Activated naive CD8-positive, alpha-beta T cell treated with anti-CD3 and anti-CD28 coated beads for 36 hours (primary cell): ENCODE results near the gene ID3. TPM values are rescaled to one million over a fixed set of nuclear protein-coding genes. Genes with fewer than 3 reads are reported as not detected.

Source experiments
- DNase-seq: peaks from one replicate; pipeline ENCODE4 v3.0.0; 2021
- H3K27ac Mint-ChIP-seq: one replicate; pipeline ENCODE4 v1.8.0; 2022; ENCODE audit warnings: mild to moderate bottlenecking, moderate library complexity, mixed read lengths
- H3K27me3 Mint-ChIP-seq: one replicate; pipeline ENCODE4 v1.8.0; 2022; ENCODE audit warnings: mild to moderate bottlenecking, mixed read lengths
- H3K36me3 Mint-ChIP-seq: one replicate; pipeline ENCODE4 v1.8.0; 2021; ENCODE audit warnings: mild to moderate bottlenecking, mixed read lengths
- H3K4me1 Mint-ChIP-seq: one replicate; pipeline ENCODE4 v1.8.0; 2021; ENCODE audit warnings: mixed read lengths
- H3K4me3 Mint-ChIP-seq: one replicate; pipeline ENCODE4 v1.8.0; 2022; ENCODE audit warnings: mild to moderate bottlenecking, moderate library complexity, mixed read lengths
- H3K9me3 Mint-ChIP-seq: one replicate; pipeline ENCODE4 v1.8.0; 2022; ENCODE audit warnings: mixed read lengths
- total RNA-seq, 2 experiments: library from RNA; stranded (reverse); gene quantifications; one replicate each; pipeline ENCODE4 v1.2.3, GENCODE V29; 2021

Gene ID3
- total RNA-seq, 2 experiments from 2014 or later: 59.1 to 59.5 TPM

DNA sequence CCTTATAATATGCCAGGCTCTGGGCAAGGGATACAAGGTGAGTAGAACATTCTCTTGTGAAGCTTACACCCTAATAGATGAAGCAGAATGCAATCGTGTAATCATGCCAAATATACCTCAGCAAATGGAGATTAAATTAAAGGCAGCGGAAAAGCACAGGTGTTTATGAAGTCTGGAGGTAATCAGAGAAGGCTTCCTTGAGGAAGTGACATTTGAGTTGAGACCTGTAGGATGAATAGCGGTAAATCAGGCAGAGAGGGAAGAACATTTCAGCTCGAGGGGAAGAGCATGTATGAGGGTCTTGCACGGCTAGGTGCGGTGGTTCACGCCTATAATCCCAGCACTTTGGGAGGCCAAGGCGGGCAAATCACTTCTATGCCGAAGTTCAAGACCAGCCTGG lies 41.7 kb downstream of the ID3 start:
- no peaks in the 10 kb centered on the region for H3K9me3 Mint-ChIP-seq

DNA sequence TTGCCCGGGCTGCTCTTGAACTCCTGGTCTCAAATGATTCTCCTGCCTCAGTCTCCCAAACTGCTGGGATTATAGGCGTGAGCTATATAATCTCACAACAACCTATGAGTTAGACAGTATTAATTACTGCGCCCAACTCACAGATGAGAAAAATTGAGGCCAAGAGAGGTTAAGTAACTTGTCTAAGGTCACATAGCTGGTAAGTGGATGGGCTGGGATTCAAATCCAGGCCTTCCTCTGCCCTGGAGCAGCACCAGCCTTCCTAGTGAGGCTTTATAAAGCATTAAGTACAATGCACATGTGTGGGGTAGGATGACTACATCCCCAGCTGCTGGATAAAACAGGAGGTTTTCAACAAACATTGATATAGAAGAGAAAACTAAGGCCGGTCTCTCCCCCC lies 43.4 kb downstream of the ID3 start:
- Mint-ChIP-seq H3K27ac (no peak overlapping the region), H3K9me3 (no peaks in the 10 kb centered on the region), H3K4me1 (no peaks in the 10 kb centered on the region), H3K4me3 (no peak overlapping the region), H3K36me3 (peaks cover 40% of the 10 kb centered on the region), H3K27me3 (no peaks in the 10 kb centered on the region)
- no peak for DNase-seq

More for the DNA sequence above, 41.7 kb downstream of the ID3 start:
- H3K4me1 Mint-ChIP-seq: peaks cover 2% of the 10 kb centered on the region
- no peak for DNase-seq
- peaks cover 48% of the 10 kb centered on the region for H3K36me3 Mint-ChIP-seq
- no peak overlapping the region for H3K4me3 Mint-ChIP-seq
- no peaks in the 10 kb centered on the region for H3K27me3 Mint-ChIP-seq
- H3K27ac Mint-ChIP-seq: no peak overlapping the region

DNA sequence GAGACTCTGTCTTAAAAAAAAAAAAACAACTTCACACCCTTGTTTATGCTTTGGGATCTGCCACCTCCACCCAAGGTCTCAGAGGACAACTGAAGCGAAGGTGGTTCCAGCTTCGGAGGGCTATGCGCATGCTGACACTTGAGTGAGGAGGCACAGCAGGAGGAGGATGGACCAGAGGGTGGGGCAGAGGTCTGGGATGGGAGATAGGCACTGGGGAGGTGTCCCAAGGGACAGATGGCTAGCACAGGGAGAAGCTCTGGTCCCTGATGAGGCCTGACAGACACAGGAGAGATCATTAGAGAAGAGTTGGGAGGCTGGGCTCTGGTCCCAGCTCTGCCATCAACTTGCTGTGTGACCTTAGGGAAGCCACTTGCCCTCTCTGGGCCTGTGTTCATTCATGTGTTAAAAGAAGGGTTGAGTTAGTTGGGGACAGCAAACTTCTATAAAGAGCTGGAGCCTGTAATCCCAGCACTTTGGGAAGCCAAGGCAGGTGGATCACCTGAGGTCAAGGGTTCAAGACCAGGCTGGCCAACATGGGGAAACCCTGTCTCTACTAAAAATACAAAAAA lies 45.1 kb downstream of the ID3 start:
- Mint-ChIP-seq H3K27ac (no peak overlapping the region), H3K4me1 (no peaks in the 10 kb centered on the region), H3K9me3 (no peaks in the 10 kb centered on the region), H3K36me3 (peaks cover 51% of the 10 kb centered on the region), H3K27me3 (no peaks in the 10 kb centered on the region), H3K4me3 (no peak overlapping the region)
- DNase-seq: no peak

DNA sequence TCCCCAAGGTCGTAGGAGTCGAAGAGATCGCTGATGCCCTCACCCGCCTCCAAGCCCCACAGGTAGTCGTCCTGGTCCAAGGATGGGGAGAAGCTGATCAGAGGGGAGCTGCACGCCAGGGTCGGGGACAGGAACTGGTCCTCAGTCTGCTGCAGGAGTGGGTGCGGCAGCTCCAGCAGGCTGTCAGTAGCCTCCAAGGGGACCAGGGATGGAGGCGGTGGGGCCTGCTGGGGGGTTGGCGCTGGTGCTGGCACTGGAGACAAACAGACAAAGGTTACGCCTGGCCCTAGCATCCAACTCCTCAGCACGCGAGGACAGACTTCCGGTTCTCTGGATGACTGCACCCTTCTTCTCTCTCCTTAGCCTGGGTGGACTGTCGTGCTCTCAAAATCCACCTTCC lies 49.4 kb downstream of the ID3 start:
- Mint-ChIP-seq H3K4me1 (no peaks in the 10 kb centered on the region), H3K27ac (no peak overlapping the region), H3K36me3 (peaks cover 33% of the 10 kb centered on the region), H3K27me3 (no peaks in the 10 kb centered on the region), H3K9me3 (no peaks in the 10 kb centered on the region), H3K4me3 (no peak overlapping the region)
- no peak for DNase-seq

Other genes starting within 250 kb of the ID3 start
- 100 to 1,000 TPM; 207 to 212 TPM for gene HNRNPR, start 215.2 kb downstream of the ID3 start, total RNA-seq
- gene ZNF436, start 189.7 kb downstream of the ID3 start, total RNA-seq: 1 to 10 TPM; 3.7 to 4.4 TPM
- gene TCEA3, start 134.8 kb downstream of the ID3 start, total RNA-seq: 1 to 10 TPM; 6.3 to 7.4 TPM
- gene ASAP3, start 75.3 kb downstream of the ID3 start, total RNA-seq: 1 to 10 TPM; 1.2 to 2.2 TPM
- 10 to 100 TPM; 36.1 to 37.5 TPM for gene E2F2, start 28.3 kb downstream of the ID3 start, total RNA-seq
- gene RPL11, start 132.3 kb upstream of the ID3 start, total RNA-seq: 1,000 to 10,000 TPM; 1,457 to 1,518 TPM
- gene ELOA, start 184.0 kb upstream of the ID3 start, total RNA-seq: 10 to 100 TPM; 58.5 to 60.6 TPM
- 10 to 100 TPM; 89.1 to 92.3 TPM for gene PITHD1, start 218.9 kb upstream of the ID3 start, total RNA-seq
- gene LYPLA2, start 231.6 kb upstream of the ID3 start, total RNA-seq: 10 to 100 TPM; 76.8 to 79.5 TPM
- 10 to 100 TPM; 48.6 to 51.8 TPM for gene GALE, start 241.3 kb upstream of the ID3 start, total RNA-seq